Mesenchymal stem cell (in vitro differentiated cells and primary cell): Measurements from ENCODE around the gene HARBI1.

ENCODE experiments used
- DNase-seq: peaks from one replicate; pipeline ENCODE4 v3.0.0-alpha.2; 2013
- H2AFZ ChIP-seq: one replicate; pipeline ENCODE4 v1.6.1; 2013; ENCODE audit warnings: low read depth, mild to moderate bottlenecking, control low read depth, inconsistent platforms, low read length, moderate library complexity
- H2AK5ac ChIP-seq: 2 replicates; pipeline ENCODE4 v1.6.1; 2013; ENCODE audit warnings: low read length, moderate library complexity, mild to moderate bottlenecking, inconsistent platforms; ENCODE audit not compliant: severe bottlenecking
- H2BK120ac ChIP-seq: one replicate; pipeline ENCODE4 v1.6.1; 2013; ENCODE audit warnings: low read depth, mild to moderate bottlenecking, inconsistent platforms, low read length, moderate library complexity
- H2BK12ac ChIP-seq, 2 experiments: one replicate each; pipeline ENCODE4 v1.6.1; 2013; ENCODE audit warnings: inconsistent platforms in 2 of 2, low read length in 2 of 2, mild to moderate bottlenecking in 2 of 2, moderate library complexity in 2 of 2, control low read depth in 1 of 2
- H2BK15ac ChIP-seq: one replicate; pipeline ENCODE4 v1.6.1; 2013; ENCODE audit warnings: mild to moderate bottlenecking, low read depth, inconsistent platforms; ENCODE audit not compliant: poor library complexity, severe bottlenecking
- H2BK5ac ChIP-seq: 2 replicates; pipeline ENCODE4 v1.6.1; 2013; ENCODE audit warnings: low read depth, mild to moderate bottlenecking, low read length, control low read depth, inconsistent platforms; ENCODE audit not compliant: poor library complexity, severe bottlenecking
- H3K14ac ChIP-seq, 2 experiments: one replicate each; pipeline ENCODE4 v1.6.1; 2013; ENCODE audit warnings: inconsistent platforms in 2 of 2, low read length in 2 of 2, control low read depth in 1 of 2, mild to moderate bottlenecking in 1 of 2, moderate library complexity in 1 of 2
- H3K18ac ChIP-seq, 2 experiments: one replicate each; pipeline ENCODE4 v1.6.1; 2013; ENCODE audit warnings: inconsistent platforms in 2 of 2, low read length in 2 of 2, control low read depth in 1 of 2, low read depth in 1 of 2, mild to moderate bottlenecking in 1 of 2
- H3K23ac ChIP-seq, 2 experiments: one replicate each; pipeline ENCODE4 v1.6.1; 2013; ENCODE audit warnings: inconsistent platforms in 2 of 2, low read length in 2 of 2, mild to moderate bottlenecking in 2 of 2, moderate library complexity in 2 of 2, control low read depth in 1 of 2
- H3K27ac ChIP-seq: 2 replicates; pipeline ENCODE4 v1.5.1; 2013; ENCODE audit warnings: mild to moderate bottlenecking, moderate library complexity, low read length, control low read depth, inconsistent platforms; ENCODE audit not compliant: poor library complexity, severe bottlenecking
- H3K27me3 ChIP-seq, 2 experiments: 2 replicates each; pipeline versions ENCODE4 v1.6.1 to v1.7.0; 2013; ENCODE audit warnings: low read length in 2 of 2, mild to moderate bottlenecking in 2 of 2, moderate library complexity in 2 of 2, control low read depth in 1 of 2, inconsistent platforms in 1 of 2; ENCODE audit not compliant: control insufficient read depth in 1 of 2, insufficient read depth in 1 of 2
- H3K36me3 ChIP-seq, 2 experiments: 2 replicates each; pipeline versions ENCODE4 v1.6.1 to v1.7.0; 2013; ENCODE audit warnings: low read length in 2 of 2, control low read depth in 1 of 2, inconsistent platforms in 1 of 2, low read depth in 1 of 2, mild to moderate bottlenecking in 1 of 2; ENCODE audit not compliant: insufficient read depth in 2 of 2, control insufficient read depth in 1 of 2
- H3K4ac ChIP-seq, 2 experiments: one replicate each; pipeline ENCODE4 v1.6.1; 2013; ENCODE audit warnings: inconsistent platforms in 2 of 2, low read length in 2 of 2, mild to moderate bottlenecking in 2 of 2, moderate library complexity in 2 of 2, control low read depth in 1 of 2, low read depth in 1 of 2
- H3K4me1 ChIP-seq: 2 replicates; pipeline ENCODE4 v1.6.1; 2013; ENCODE audit warnings: low read depth, low read length, control low read depth; ENCODE audit not compliant: control insufficient read depth, insufficient read depth
- H3K4me2 ChIP-seq: 2 replicates; pipeline ENCODE4 v1.6.1; 2013; ENCODE audit warnings: low read length, mild to moderate bottlenecking, inconsistent platforms; ENCODE audit not compliant: poor library complexity, severe bottlenecking
- H3K4me3 ChIP-seq, 2 experiments: 2 replicates each; pipeline versions ENCODE4 v1.5.1 to v1.7.0; 2013; ENCODE audit warnings: low read length in 2 of 2, mild to moderate bottlenecking in 2 of 2, control low read depth in 1 of 2, low read depth in 1 of 2; ENCODE audit not compliant: insufficient read depth in 1 of 2
- H3K79me1 ChIP-seq: replicated peaks from 2 replicates; pipeline ENCODE4 v1.6.1; 2013; ENCODE audit warnings: mild to moderate bottlenecking, control low read depth, low read length, inconsistent platforms; ENCODE audit not compliant: poor library complexity, severe bottlenecking
- H3K9ac ChIP-seq: 2 replicates; pipeline ENCODE4 v1.7.0; 2013; ENCODE audit warnings: mild to moderate bottlenecking, low read length, moderate library complexity
- H3K9me3 ChIP-seq: 2 replicates; pipeline ENCODE4 v1.7.0; 2013; ENCODE audit warnings: mild to moderate bottlenecking, low read length; ENCODE audit not compliant: control insufficient read depth
- H4K8ac ChIP-seq: one replicate; pipeline ENCODE4 v1.6.1; 2013; ENCODE audit warnings: inconsistent platforms, mild to moderate bottlenecking, low read length, moderate library complexity
- H4K91ac ChIP-seq: one replicate; pipeline ENCODE4 v1.6.1; 2013; ENCODE audit warnings: mild to moderate bottlenecking, low read length, inconsistent platforms
- WGBS: methylation state at CpG from one replicate; pipeline ENCODE4 v1.1.7; 2013; ENCODE audit warnings: mixed read lengths; 5-methylcytosine and 5-hydroxymethylcytosine counted together

HARBI1 gene

GRCh38 chr11:46609386-46609785 lies 7.6 kb downstream of the HARBI1 start:
- H2BK120ac ChIP-seq = no peak overlapping the region
- no peak overlapping the region for H4K8ac ChIP-seq
- H3K9me3 ChIP-seq = no peaks in the 10 kb centered on the region
- no peak overlapping the region for H2BK12ac ChIP-seq
- H2AFZ ChIP-seq = no peak overlapping the region
- no peak overlapping the region for H3K4me3 ChIP-seq
- no peaks in the 10 kb centered on the region for H3K27me3 ChIP-seq
- no peak overlapping the region for H3K14ac ChIP-seq
- no peak overlapping the region for H4K91ac ChIP-seq
- no peak overlapping the region for H3K4ac ChIP-seq
- DNase-seq = no peak
- no peak overlapping the region for H3K27ac ChIP-seq
- WGBS = 97% methylated on average over 4 of the region's 6 CpGs
- no peak overlapping the region for H2AK5ac ChIP-seq
- no peak overlapping the region for H2BK15ac ChIP-seq
- H3K9ac ChIP-seq = no peak overlapping the region
- no peaks in the 10 kb centered on the region for H3K36me3 ChIP-seq
- no peak overlapping the region for H3K23ac ChIP-seq
- H3K4me1 ChIP-seq = no peaks in the 10 kb centered on the region
- H3K79me1 ChIP-seq = peaks cover 16% of the 10 kb centered on the region
- no peak overlapping the region for H3K4me2 ChIP-seq
- no peak overlapping the region for H3K18ac ChIP-seq
- no peak overlapping the region for H2BK5ac ChIP-seq

GRCh38 chr11:46607516-46607915 lies 9.5 kb downstream of the HARBI1 start:
- H3K9me3 ChIP-seq = no peaks in the 10 kb centered on the region
- H4K8ac ChIP-seq = no peak overlapping the region
- no peak overlapping the region for H2BK5ac ChIP-seq
- H3K79me1 ChIP-seq = peaks cover 16% of the 10 kb centered on the region
- 93% methylated on average over 1 of the region's 1 CpG for WGBS
- H2AFZ ChIP-seq = no peak overlapping the region
- H3K27ac ChIP-seq = no peak overlapping the region
- H3K4me1 ChIP-seq = no peaks in the 10 kb centered on the region
- no peak overlapping the region for H4K91ac ChIP-seq
- H2BK15ac ChIP-seq = no peak overlapping the region
- H2BK12ac ChIP-seq = no peak overlapping the region
- H3K23ac ChIP-seq = no peak overlapping the region
- no peak overlapping the region for H2AK5ac ChIP-seq
- no peaks in the 10 kb centered on the region for H3K27me3 ChIP-seq
- H3K9ac ChIP-seq = no peak overlapping the region
- H3K4me3 ChIP-seq = no peak overlapping the region
- H2BK120ac ChIP-seq = no peak overlapping the region
- no peak for DNase-seq
- H3K14ac ChIP-seq = no peak overlapping the region
- H3K4me2 ChIP-seq = no peak overlapping the region
- H3K4ac ChIP-seq = no peak overlapping the region
- peaks cover 0 to 9% of the 10 kb centered on the region in 2 experiments for H3K36me3 ChIP-seq
- no peak overlapping the region for H3K18ac ChIP-seq

- Histone ChIP-seq H3K18ac (no peak overlapping the region), H3K23ac (no peak overlapping the region), H2AK5ac (no peak overlapping the region), H3K27ac (no peak overlapping the region), H3K4me1 (no peaks in the 10 kb centered on the region), H3K79me1 (peaks cover 14% of the 10 kb centered on the region), H2BK12ac (no peak overlapping the region), H2BK5ac (no peak overlapping the region), H3K9ac (no peak overlapping the region), H2BK15ac (no peak overlapping the region), H3K27me3 (no peaks in the 10 kb centered on the region), H3K4me2 (no peak overlapping the region), H2BK120ac (no peak overlapping the region), H3K9me3 (no peaks in the 10 kb centered on the region), H3K4ac (no peak overlapping the region), H2AFZ (no peak overlapping the region), H3K4me3 (no peak overlapping the region), H3K36me3 (peaks cover 0 to 9% of the 10 kb centered on the region in 2 experiments), H3K14ac (no peak overlapping the region), H4K8ac (no peak overlapping the region), H4K91ac (no peak overlapping the region)
- no peak for DNase-seq
- 88% methylated on average over 1 of the region's 1 CpG for WGBS
These were observed 12.2 kb downstream of the HARBI1 start for GRCh38 chr11:46604796-46605195.

GRCh38 chr11:46603704-46604308 lies 13.2 kb downstream of the HARBI1 start:
- Histone ChIP-seq H3K9me3 (no peaks in the 10 kb centered on the region), H3K23ac (no peak overlapping the region), H3K4me3 (no peak overlapping the region), H2BK15ac (no peak overlapping the region), H3K36me3 (peaks cover 0 to 9% of the 10 kb centered on the region in 2 experiments), H3K14ac (no peak overlapping the region), H3K18ac (no peak overlapping the region), H3K4me2 (no peak overlapping the region), H3K4ac (no peak overlapping the region), H4K91ac (peak overlapping the region; percentile 39), H3K79me1 (peaks cover 11% of the 10 kb centered on the region), H2BK5ac (no peak overlapping the region), H3K9ac (no peak overlapping the region), H3K27me3 (no peaks in the 10 kb centered on the region), H2BK12ac (no peak overlapping the region), H2BK120ac (no peak overlapping the region), H3K27ac (no peak overlapping the region), H4K8ac (no peak overlapping the region), H2AK5ac (no peak overlapping the region), H3K4me1 (no peaks in the 10 kb centered on the region), H2AFZ (no peak overlapping the region)
- no peak for DNase-seq
- WGBS = 95% methylated on average over 14 of the region's 15 CpGs
